GM23338 (cell line): Measurements from ENCODE around the gene RNF6. TPM values are rescaled to one million over a fixed set of nuclear protein-coding genes. Genes with fewer than 3 reads are reported as not detected.

Source experiments
- ATAC-seq: fragments of 200-7000 bp; cut with Tn5 transposase; 3 replicates; pipeline ENCODE4 v1.9.1; 2020
- DNase-seq: peaks from one replicate; pipeline ENCODE4 v3.0.0-alpha.2; 2015; ENCODE audit warnings: low spot score
- H2AFZ ChIP-seq: fragments of 200-600 bp; sonication (generic); 2 replicates; pipeline ENCODE4 v1.8.0; 2016; ENCODE audit warnings: antibody characterized with exemption, mild to moderate bottlenecking, moderate library complexity
- H3F3A ChIP-seq: fragments of 200-600 bp; sonication (generic); replicated peaks from 2 replicates; pipeline ENCODE4 v1.8.0; 2017; ENCODE audit warnings: antibody characterized with exemption, mixed run types, low read depth
- H3K27ac ChIP-seq: fragments of 200-600 bp; sonication (generic); 2 replicates; pipeline ENCODE4 v1.6.1; 2016; ENCODE audit warnings: low read depth
- H3K27me3 ChIP-seq: fragments of 200-600 bp; sonication (generic); 2 replicates; pipeline ENCODE4 v1.8.0; 2016; ENCODE audit warnings: mild to moderate bottlenecking, mixed run types, moderate library complexity; ENCODE audit not compliant: insufficient read depth
- H3K36me3 ChIP-seq: fragments of 200-600 bp; sonication (generic); 2 replicates; pipeline ENCODE4 v1.8.0; 2016; ENCODE audit warnings: mild to moderate bottlenecking; ENCODE audit not compliant: insufficient read depth
- H3K4me1 ChIP-seq: fragments of 200-600 bp; sonication (generic); 2 replicates; pipeline ENCODE4 v1.8.0; 2016; ENCODE audit warnings: mild to moderate bottlenecking, moderate library complexity; ENCODE audit not compliant: insufficient read depth
- H3K4me2 ChIP-seq: fragments of 200-600 bp; sonication (generic); 2 replicates; pipeline ENCODE4 v1.7.1; 2017; ENCODE audit warnings: mixed run types
- H3K4me3 ChIP-seq: fragments of 200-600 bp; sonication (generic); 2 replicates; pipeline ENCODE4 v1.6.1; 2016; ENCODE audit warnings: mixed run types
- H3K79me2 ChIP-seq: fragments of 200-600 bp; sonication (generic); replicated peaks from 2 replicates; pipeline ENCODE4 v1.8.0; 2017; ENCODE audit warnings: mild to moderate bottlenecking; ENCODE audit not compliant: insufficient read depth
- H3K9me2 ChIP-seq: fragments of 200-600 bp; sonication (generic); 2 replicates; pipeline ENCODE4 v1.8.0; 2017; ENCODE audit not compliant: insufficient read depth
- H4K20me1 ChIP-seq: fragments of 200-600 bp; sonication (generic); replicated peaks from 2 replicates; pipeline ENCODE4 v1.8.0; 2017; ENCODE audit warnings: mild to moderate bottlenecking; ENCODE audit not compliant: insufficient read depth
- H3K27ac Mint-ChIP-seq: 2 replicates; pipeline ENCODE4 v1.8.0; 2020; ENCODE audit warnings: inconsistent platforms, mild to moderate bottlenecking, moderate library complexity, mixed read lengths
- H3K27me3 Mint-ChIP-seq: 3 replicates; pipeline ENCODE4 v1.8.0; 2022; ENCODE audit warnings: low read depth, mild to moderate bottlenecking, moderate library complexity, mixed read lengths, inconsistent platforms; ENCODE audit not compliant: insufficient read depth, poor library complexity
- H3K36me3 Mint-ChIP-seq: 3 replicates; pipeline ENCODE4 v1.8.0; 2021; ENCODE audit warnings: low read depth, mild to moderate bottlenecking, inconsistent platforms, moderate library complexity, mixed read lengths
- H3K4me1 Mint-ChIP-seq: 3 replicates; pipeline ENCODE4 v1.8.0; 2020; ENCODE audit warnings: mild to moderate bottlenecking, inconsistent platforms, mixed read lengths
- H3K4me3 Mint-ChIP-seq: 3 replicates; pipeline ENCODE4 v1.8.0; 2021; ENCODE audit warnings: moderate library complexity, mild to moderate bottlenecking, inconsistent platforms, mixed read lengths
- H3K9me3 Mint-ChIP-seq: 3 replicates; pipeline ENCODE4 v1.8.0; 2020; ENCODE audit warnings: moderate library complexity, mild to moderate bottlenecking, inconsistent platforms, mixed read lengths
- CREB1 ChIP-seq: fragments of 250-450 bp; sonication (Bioruptor Pico); IDR thresholded peaks from 2 replicates; pipeline ENCODE4 v1.5.0; 2020; ENCODE audit warnings: low read depth, mild to moderate bottlenecking, moderate library complexity
- CTCF ChIP-seq, 2 experiments: fragments of 200-600 bp in 1 of 2; sonication (generic) in 1 of 2; conservative IDR thresholded peaks; 2 replicates each; pipeline versions ENCODE4 v1.5.1 to v1.6.1; 2016 to 2017; ENCODE audit warnings: antibody characterized with exemption in 2 of 2, low read depth in 2 of 2, mild to moderate bottlenecking in 2 of 2, moderate library complexity in 1 of 2
- ETS1 ChIP-seq: IDR thresholded peaks from 2 replicates; pipeline ENCODE4 v1.6.1; 2016; ENCODE audit warnings: antibody characterized with exemption
- EZH2 ChIP-seq: fragments of 200-600 bp; sonication (generic); IDR thresholded peaks from one replicate; pipeline ENCODE4 v1.8.0; 2017; ENCODE audit warnings: antibody characterized with exemption, mild to moderate bottlenecking, low read depth; ENCODE audit not compliant: unreplicated experiment
- EZH2phosphoT487 ChIP-seq: fragments of 200-600 bp; sonication (generic); IDR thresholded peaks from one replicate; pipeline ENCODE4 v1.8.1; 2018; ENCODE audit warnings: antibody characterized with exemption; ENCODE audit not compliant: unreplicated experiment
- JUNB ChIP-seq: IDR thresholded peaks from one replicate; pipeline ENCODE4 v1.6.1; 2016; ENCODE audit warnings: antibody characterized with exemption; ENCODE audit not compliant: unreplicated experiment
- NANOG ChIP-seq: IDR thresholded peaks from 2 replicates; pipeline ENCODE4 v1.6.1; 2016; ENCODE audit warnings: antibody characterized with exemption, borderline replicate concordance
- POLR2AphosphoS5 ChIP-seq: IDR thresholded peaks from 2 replicates; pipeline ENCODE4 v1.6.1; 2016; ENCODE audit warnings: antibody characterized with exemption, low read depth
- REST ChIP-seq: IDR thresholded peaks from one replicate; pipeline ENCODE4 v1.6.1; 2018; ENCODE audit warnings: antibody characterized with exemption; ENCODE audit not compliant: unreplicated experiment
- STAT1 ChIP-seq: IDR thresholded peaks from one replicate; pipeline ENCODE4 v1.6.1; 2016; ENCODE audit warnings: antibody characterized with exemption; ENCODE audit not compliant: unreplicated experiment
- ZNF114 ChIP-seq: fragments of 250-450 bp; sonication (Bioruptor Pico); IDR thresholded peaks from 2 replicates; pipeline ENCODE4 v1.5.0; 2020; ENCODE audit warnings: mild to moderate bottlenecking, moderate library complexity
- ZNF331 ChIP-seq: fragments of 250-450 bp; sonication (Bioruptor Pico); IDR thresholded peaks from 2 replicates; pipeline ENCODE4 v1.5.0; 2020; ENCODE audit warnings: low read depth, mild to moderate bottlenecking, moderate library complexity
- ZNF462 ChIP-seq: fragments of 250-450 bp; sonication (Bioruptor Pico); IDR thresholded peaks from 2 replicates; pipeline ENCODE4 v1.5.0; 2020; ENCODE audit warnings: mild to moderate bottlenecking, moderate library complexity
- polyA plus RNA-seq: library from polyadenylated mRNA; unstranded; fragments of >200 nt; fragmentation: Nextera tagmentation; extraction: Ambion mirVana; gene quantifications from 2 replicates; pipeline ENCODE4 v1.2.1, GENCODE V29; 2016
- total RNA-seq: library from RNA; depleted of rRNA; stranded (reverse); fragments of >200 nt; shearing (Covaris generic); gene quantifications from 2 replicates; pipeline ENCODE4 v1.2.3, GENCODE V29; 2014

Gene RNF6
- total and polyA plus RNA-seq, 2 experiments from 2014 or later = 11.8 to 18.8 TPM

GRCh38 chr13:26163812-26164211, 58.3 kb downstream of the RNF6 start:
- H3K27ac ChIP-seq = no peak overlapping the region
- no peak for ATAC-seq

More at GRCh38 chr13:26163812-26164211, 58.3 kb downstream of the RNF6 start:
- Histone ChIP-seq H2AFZ (no peak overlapping the region), H3K79me2 (no peaks in the 10 kb centered on the region), H4K20me1 (no peaks in the 10 kb centered on the region), H3K4me3 (no peak overlapping the region), H3F3A (no peaks in the 10 kb centered on the region), H3K27me3 (no peaks in the 10 kb centered on the region), H3K36me3 (no peaks in the 10 kb centered on the region), H3K4me2 (no peak overlapping the region), H3K9me2 (0 out of 2 replicates have a peak, but pooled peaks cover 8% of the 10 kb centered on the region), H3K4me1 (no peaks in the 10 kb centered on the region)
- Mint-ChIP-seq H3K27ac (no peak overlapping the region), H3K4me3 (no peak overlapping the region), H3K36me3 (peaks cover 2% of the 10 kb centered on the region; the same call in 1 of the 3 replicates), H3K27me3 (peaks cover 3% of the 10 kb centered on the region), H3K9me3 (peaks cover 12% of the 10 kb centered on the region; the same call in 2 of the 3 replicates), H3K4me1 (no peaks in the 10 kb centered on the region)
- TF ChIP-seq ETS1 = no peak
- no peak for TF ChIP-seq NANOG
- no peak for TF ChIP-seq ZNF114 (CRISPR knock-in tag)
- TF ChIP-seq CTCF (conservative IDR thresholded peaks at IDR 0.05; ENCODE audit: low read depth in 2 of 2) = no peak
- no peak for TF ChIP-seq ZNF462 (CRISPR knock-in tag)
- TF ChIP-seq POLR2AphosphoS5 = no peak
- TF ChIP-seq ZNF331 (CRISPR knock-in tag) = no peak
- no peak for TF ChIP-seq EZH2
- no peak for TF ChIP-seq STAT1
- no peak for TF ChIP-seq REST
- TF ChIP-seq CREB1 (CRISPR knock-in tag) = no peak
- TF ChIP-seq EZH2phosphoT487 = no peak
- no peak for TF ChIP-seq JUNB
- no peak for DNase-seq
